COLO668 (cell line): Measurements from ENCODE around the gene KLHL29.
A peak's percentile ranks its signal among the peaks of the same experiment; 100 is the strongest.
"Not testable (repeated sequence)": the region's sequence is repeated elsewhere in the genome, so short reads cannot be mapped to it uniquely, and the experiment has no call there.

Experiments used
- DNase-seq: peaks from one replicate; lab custom pipeline; 2025; ENCODE audit not compliant: unreplicated experiment; lab: John Stamatoyannopoulos, UW

KLHL29 gene

GRCh38 chr2:23384551-23385343 lies at the start of gene KLHL29:
TSS of gene KLHL29 (plus strand) at chr2:23385179. CDS start at chr2:23562197, 177,018 bp downstream.
- DNase-seq: peak; percentile 78

- DNase-seq: no peak
Measured at GRCh38 chr2:23335550-23335949, 49.4 kb upstream of the KLHL29 start.

- no peak for DNase-seq
Measured at GRCh38 chr2:23342075-23342474, 42.9 kb upstream of the KLHL29 start.

- DNase-seq: no peak
Measured at GRCh38 chr2:23346029-23346428, 39.0 kb upstream of the KLHL29 start.

- no peak for DNase-seq
Measured at GRCh38 chr2:23346781-23347180, 38.2 kb upstream of the KLHL29 start.

GRCh38 chr2:23347471-23348092 lies 37.4 kb upstream of the KLHL29 start:
- no peak for DNase-seq

GRCh38 chr2:23348093-23348481 lies 36.9 kb upstream of the KLHL29 start:
- DNase-seq: not testable (repeated sequence)

GRCh38 chr2:23349508-23349907 lies 35.5 kb upstream of the KLHL29 start:
- DNase-seq: no peak

DNA sequence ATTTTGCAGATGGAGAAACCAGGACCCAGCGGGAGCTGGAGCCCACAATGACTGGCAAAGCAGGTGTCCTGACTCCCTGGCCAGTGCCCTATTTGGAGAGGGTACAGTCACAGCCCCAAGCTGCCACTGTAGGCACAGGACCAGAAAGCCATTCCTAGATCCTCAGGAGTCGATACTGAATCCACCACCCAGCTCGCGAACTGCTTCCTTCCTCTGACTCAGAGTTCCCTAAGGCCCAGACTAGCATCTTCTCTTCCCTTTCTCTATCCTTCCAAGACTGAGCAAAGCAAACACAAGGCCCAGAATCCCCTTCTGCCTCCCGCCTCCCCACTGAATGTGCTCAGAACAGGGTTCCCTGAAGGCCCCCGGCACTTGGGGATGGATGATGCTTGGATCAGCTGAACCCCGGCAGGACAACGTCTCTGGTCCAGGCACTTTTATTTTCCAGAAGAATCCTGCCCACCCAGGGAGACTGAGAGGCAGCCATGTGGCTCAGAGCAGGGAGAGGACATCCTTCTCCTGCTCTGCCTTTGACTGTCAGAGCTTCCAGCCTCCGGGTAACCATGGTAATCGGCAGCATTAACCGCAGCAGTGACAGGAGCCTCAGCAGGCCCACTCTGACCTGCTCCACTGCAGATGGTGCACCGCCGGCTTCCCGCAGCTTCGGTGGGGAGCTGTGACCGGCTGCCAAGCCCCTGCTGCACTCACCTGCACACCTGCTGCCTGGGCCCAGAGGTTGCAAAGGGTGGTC lies 34.8 kb upstream of the KLHL29 start:
- no peak for DNase-seq

- no peak for DNase-seq
Measured at GRCh38 chr2:23350792-23351355, 34.1 kb upstream of the KLHL29 start.

DNA sequence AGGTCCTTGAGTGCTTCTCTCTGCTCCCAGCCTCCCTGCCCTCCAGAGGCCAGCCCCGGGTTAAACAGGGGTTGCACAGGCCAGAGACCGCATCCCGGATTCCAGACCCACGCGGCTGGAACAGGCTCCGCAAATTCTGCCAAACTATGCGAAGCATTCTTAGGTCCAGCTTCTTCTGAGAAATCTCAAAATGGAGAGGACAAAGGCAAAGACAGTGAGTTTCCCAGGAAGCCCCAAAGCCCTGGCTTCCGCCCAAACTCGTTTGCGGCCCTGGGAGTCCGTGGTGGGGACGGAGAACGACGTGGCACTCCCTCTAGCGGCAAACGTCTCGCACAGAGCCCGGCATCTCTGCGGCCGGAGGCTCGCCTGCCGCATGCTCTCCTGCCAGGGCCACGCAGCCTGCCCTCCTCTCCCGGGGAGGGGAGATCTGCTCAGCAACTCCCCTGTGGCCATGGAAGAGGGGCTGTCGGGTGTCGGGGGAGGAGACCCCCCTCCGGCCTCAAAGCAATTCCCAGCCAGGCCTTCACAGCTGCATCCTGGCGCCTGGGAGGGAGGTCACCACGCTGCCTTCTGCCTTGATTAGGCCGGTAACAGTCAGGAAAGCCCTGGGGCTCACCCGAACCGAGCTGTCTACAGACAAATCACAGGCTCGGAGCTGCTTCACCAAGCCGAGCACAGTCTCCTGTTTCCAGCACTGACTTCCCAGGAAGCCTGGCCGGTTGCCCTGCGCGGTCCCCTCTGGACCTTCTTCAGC lies 33.4 kb upstream of the KLHL29 start:
- DNase-seq: peak; percentile 73

DNA sequence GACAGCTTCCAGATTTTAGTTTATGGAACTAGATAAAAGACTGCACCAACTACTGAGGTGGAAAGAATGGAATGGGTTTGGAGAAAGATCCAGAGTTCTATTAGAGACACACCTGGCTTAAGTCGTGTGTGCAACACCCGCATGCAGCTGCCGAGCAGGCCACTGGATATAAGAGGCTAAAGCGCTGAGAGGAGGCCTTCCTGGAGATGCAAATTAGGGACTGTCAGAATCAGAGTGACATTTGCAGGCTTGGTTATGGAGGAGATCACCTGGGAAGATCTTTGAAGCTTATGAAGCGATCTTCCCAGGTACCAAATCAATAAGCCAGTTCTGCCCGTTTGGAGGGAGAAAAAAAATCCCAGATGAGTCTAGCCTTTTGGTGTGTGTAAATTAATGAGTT lies 30.4 kb upstream of the KLHL29 start:
- no peak for DNase-seq

GRCh38 chr2:23355001-23355400 lies 30.0 kb upstream of the KLHL29 start:
- DNase-seq: no peak

- no peak for DNase-seq
Measured at GRCh38 chr2:23356711-23357110, 28.3 kb upstream of the KLHL29 start.

DNA sequence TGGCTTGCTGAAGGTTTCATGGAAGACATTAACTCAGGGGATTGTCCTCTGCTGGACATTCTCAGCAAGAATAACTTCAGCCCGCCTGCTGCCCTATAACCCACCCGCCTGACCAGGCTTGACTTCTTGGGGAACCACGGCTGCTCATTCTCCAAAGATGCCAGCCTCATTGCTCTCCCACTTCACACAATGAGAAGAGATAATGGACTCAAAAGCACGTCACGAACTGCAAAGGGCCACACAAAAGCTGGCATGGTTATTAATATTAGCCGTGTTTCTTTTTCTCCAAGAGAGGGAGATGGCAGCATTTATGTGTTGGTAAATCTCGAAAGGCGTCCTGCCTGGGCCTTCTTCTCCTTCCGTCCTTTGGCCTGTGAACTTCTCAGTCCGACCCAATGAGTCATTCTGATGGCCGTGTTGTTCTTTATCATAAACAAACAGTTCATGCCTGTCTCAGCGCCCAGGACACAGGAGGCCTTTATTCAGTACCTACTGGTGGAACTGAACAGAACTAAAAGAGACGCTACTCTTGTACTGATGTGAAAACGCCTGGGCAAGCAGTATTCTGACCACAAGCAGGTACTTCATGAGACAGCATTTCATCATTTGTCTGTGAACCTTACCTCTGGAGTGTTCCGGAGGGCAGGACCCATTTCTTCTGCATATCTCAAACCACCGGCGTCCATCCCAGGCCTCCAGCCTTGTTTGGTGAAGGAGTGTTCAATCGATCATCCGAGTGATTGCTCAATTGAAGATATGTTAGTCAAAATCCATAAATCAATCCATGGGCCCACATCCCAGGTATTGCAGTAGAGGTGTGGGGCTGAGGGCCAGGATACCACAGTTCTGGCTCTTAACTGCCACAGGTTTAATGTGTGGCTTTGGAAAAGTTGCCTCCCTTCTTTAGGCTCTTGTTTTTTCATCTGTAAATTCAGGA lies 25.1 kb upstream of the KLHL29 start:
- DNase-seq: no peak

DNA sequence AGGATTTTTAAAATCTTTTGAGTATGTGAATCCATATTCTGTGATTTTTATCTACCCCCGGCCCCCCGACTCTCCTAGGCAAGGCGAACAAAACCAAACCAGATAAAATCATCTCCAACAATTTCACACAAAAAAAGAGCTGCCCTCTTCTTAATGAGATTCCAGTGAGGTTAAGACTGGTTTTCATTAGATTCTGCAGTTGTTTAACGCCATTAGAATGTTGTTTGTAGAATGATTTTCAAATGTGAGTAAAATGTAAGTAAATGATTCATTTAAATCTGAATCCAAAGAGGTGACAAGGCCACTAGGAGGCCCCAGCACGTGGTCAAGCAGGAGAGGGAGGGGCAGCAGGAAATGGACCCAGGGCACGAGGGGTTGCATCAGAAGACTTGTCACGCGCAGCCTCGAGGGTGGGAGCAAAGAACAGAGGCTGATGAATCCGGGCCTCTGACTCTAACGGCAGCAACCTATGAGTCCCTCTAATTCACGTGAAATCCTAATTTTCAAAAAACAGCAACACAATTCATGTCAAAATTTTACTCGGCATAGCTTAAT lies 24.3 kb upstream of the KLHL29 start:
- no peak for DNase-seq

GRCh38 chr2:23361152-23361551 lies 23.8 kb upstream of the KLHL29 start:
- no peak for DNase-seq

DNA sequence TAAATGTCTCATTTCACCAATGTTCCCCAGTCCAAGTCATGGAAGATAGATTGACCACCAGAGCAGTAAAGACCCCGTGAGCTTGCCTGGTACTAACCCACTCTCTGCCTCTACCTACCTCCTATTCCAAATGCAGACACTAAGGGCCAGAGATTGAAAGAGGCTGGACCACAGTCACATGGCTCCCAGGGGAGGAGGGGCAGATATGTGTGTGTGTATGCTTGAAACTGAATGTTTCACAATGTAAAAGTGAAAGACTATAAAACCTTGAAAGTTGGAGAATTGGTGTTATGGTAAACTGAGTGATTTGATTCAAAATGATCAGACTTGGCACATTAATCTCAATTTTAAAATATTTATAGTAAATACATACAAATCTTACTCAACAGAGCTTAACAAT lies 21.7 kb upstream of the KLHL29 start:
- no peak for DNase-seq

- no peak for DNase-seq
Measured at GRCh38 chr2:23363831-23364230, 21.1 kb upstream of the KLHL29 start.

GRCh38 chr2:23366720-23367119 lies 18.3 kb upstream of the KLHL29 start:
- no peak for DNase-seq
